GM18517 (cell line): ENCODE data around the gene GABBR2.

Experiments used
- ATAC-seq: cut with Tn5 transposase; IDR thresholded peaks from one replicate; pipeline ENCODE4 v1.9.1; 2021; ENCODE audit warnings: mild to moderate bottlenecking, moderate library complexity; ENCODE audit not compliant: unreplicated experiment

Gene GABBR2

DNA sequence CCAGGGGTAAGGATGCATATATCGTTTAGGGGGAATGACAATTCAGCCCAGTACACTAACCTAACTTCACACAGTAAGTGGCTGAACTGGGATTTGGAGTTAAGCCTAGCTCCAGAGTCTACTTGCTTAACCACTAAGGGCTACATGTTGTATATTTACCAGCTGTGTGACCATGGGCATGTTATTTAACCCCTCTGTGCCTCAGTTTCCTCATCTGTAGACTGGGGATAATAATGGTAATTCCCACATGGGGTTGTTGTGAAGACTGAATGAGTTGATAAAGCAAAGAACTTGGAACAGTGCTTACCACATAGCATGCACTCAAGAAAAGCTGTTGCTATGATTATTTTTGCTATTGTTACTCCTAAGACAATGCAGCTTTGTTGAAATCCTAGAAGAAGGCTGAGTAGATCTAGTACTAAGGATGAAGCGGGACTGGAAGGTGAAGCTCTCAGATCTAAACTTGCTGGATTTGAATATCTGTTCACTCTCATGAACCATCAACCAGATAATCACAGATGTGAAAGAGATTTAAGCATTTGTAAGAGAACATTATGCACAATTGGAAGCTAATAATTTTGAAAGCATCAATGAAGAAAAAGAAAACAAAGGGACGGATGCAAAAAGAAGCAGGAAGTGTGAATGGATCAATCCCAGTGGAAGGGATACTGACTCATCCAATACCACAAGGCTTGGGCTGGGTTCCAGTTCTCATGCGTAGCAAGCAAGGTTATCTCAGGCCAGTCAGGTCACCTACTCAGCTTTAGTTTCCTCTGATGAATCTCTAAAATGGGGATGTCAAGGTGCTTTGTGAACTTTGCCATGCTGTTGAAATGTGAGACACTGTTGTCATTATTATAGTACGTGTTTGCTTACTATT, 374.8 kb downstream of the GABBR2 start:
- no peak for ATAC-seq

DNA sequence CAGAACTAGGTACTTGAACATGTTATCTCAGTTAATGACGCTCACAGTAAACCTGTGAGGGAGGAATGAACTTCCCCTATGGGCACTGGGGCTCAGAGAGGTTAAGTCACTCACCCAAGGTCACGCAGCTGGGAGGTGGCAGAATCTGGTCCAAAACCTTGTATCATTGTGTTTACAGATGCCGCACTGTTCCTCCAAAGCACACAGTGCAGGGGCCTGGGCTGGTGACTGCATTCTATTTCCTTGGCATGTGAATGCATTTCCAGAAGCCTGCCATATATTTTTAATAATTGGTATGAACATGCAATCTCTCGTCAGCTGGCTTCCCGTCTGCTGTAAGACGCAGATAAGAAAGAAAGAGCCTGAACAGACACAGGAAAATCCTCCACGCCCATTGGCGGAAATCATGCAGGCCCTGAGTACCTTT, 376.3 kb downstream of the GABBR2 start:
- no peak for ATAC-seq

DNA sequence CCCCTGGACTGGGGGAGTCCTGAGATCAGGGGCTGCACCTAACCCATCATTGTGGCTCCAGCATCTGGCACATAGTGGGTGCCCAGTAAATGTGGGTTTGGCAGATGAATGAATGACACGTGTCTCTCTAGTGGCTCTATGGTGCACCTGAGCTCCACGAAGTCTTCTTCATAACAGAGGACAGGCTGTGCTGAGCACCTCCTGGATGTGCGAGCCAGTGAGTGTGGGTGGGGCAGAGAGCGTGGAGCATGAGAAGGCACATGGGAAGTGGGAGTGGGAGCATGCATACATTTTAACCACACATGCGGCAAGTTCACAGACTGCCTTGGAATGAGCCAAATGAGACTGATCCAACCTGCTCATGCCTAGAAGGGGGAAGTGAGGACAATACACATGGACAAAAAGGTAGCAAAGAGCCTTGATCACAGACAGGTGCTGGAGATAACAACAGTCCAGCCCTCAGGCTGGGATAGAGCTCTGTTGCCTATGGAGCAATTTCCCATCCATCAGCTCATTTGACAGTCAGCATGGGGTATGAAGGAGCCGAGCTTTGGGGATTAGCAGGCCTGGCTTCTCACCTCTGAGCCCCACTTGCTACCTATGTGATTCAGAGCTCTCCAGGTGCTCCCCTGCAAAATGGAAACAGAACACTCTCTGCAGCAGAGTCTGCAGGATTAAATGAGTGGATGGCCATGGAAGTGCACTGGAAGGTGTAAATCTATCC, 377.0 kb downstream of the GABBR2 start:
- ATAC-seq = no peak

GRCh38 chr9:98330831-98331230, 377.9 kb downstream of the GABBR2 start:
- ATAC-seq = no peak

GRCh38 chr9:98329904-98330303, 378.8 kb downstream of the GABBR2 start:
- ATAC-seq = no peak

- no peak for ATAC-seq
Observed at GRCh38 chr9:98329281-98329680, 379.5 kb downstream of the GABBR2 start.

DNA sequence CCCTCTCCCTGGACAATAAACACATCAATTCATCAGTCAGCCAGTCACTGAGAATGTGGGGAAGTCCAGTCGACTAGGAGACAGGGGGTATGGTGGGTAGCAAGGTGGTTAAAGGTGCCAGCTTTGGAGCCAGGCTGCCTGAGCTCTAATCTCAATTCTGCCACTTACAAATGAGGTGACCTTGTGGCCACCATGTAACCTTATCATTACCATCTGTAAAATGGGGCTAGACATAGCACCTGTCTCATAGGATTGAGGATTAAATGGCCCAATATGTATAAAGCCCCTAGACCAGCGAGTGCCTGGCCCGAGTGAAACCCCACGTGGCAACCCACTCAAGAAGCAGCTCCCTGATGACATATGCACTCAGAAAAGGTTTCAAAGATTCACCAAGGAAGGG, 380.0 kb downstream of the GABBR2 start:
- ATAC-seq = no peak

DNA sequence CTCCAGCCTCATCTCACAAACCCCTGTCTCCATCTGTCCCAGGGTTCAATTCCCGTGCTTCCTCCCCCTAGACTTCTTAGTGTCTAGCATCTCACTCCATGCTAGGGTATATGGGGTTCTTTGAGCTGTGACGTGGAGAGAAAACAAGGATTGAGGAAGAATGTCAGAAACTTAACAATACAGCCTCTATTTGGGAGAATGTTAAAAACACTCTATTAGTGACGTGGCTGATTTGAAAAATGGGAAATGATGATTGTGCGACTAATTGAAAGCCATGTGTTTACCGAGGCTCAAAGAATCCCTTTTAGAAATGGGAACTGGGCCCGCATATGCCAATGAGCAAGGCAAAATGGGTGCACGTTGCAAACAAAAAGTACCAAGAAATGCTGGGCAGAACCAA, 380.6 kb downstream of the GABBR2 start:
- no peak for ATAC-seq

- ATAC-seq = no peak
Observed at GRCh38 chr9:98327249-98327561, 381.5 kb downstream of the GABBR2 start.

- no peak for ATAC-seq
Observed at GRCh38 chr9:98326459-98327248, 382.1 kb downstream of the GABBR2 start.

DNA sequence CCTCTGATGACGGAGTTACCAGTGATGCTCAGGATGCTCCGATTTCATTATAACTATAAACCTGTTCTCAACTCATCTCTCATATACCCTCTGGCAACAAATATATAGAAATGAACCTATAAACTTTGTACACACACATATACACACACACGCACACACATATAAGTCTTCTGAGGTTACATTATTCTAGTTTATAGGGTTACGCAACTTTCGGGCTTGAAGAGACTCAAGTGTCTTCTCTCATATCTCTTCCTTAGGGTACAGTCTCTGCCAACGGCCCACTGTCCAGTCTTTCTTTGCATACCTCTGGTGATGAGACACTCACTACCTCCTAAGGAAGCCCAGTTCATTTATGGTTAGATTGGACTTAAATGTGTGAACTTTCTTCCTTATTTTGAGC, 383.9 kb downstream of the GABBR2 start:
- ATAC-seq = no peak

DNA sequence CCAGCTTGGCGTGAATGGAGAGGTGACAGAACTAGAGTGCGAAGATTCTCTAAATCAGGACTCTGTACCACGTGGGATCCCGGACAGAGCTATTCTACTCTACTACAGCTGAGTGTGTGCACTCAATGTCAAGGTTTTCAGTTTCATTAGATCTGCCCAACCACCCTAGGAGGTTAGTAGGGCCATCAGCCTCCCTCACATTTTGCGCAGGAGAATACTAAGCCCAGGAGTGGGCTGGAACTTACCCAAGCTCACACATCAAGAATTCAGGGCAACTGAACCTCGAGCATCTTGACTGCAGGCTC, 385.0 kb downstream of the GABBR2 start:
- no peak for ATAC-seq

- ATAC-seq = no peak
Observed at GRCh38 chr9:98323051-98323830, 385.5 kb downstream of the GABBR2 start.

- no peak for ATAC-seq
Observed at GRCh38 chr9:98321269-98321668, 387.5 kb downstream of the GABBR2 start.

GRCh38 chr9:98318834-98319478, 389.8 kb downstream of the GABBR2 start:
- no peak for ATAC-seq

- no peak for ATAC-seq
Observed at GRCh38 chr9:98318041-98318790, 390.5 kb downstream of the GABBR2 start.

- ATAC-seq = no peak
Observed at GRCh38 chr9:98317134-98317857, 391.4 kb downstream of the GABBR2 start.

DNA sequence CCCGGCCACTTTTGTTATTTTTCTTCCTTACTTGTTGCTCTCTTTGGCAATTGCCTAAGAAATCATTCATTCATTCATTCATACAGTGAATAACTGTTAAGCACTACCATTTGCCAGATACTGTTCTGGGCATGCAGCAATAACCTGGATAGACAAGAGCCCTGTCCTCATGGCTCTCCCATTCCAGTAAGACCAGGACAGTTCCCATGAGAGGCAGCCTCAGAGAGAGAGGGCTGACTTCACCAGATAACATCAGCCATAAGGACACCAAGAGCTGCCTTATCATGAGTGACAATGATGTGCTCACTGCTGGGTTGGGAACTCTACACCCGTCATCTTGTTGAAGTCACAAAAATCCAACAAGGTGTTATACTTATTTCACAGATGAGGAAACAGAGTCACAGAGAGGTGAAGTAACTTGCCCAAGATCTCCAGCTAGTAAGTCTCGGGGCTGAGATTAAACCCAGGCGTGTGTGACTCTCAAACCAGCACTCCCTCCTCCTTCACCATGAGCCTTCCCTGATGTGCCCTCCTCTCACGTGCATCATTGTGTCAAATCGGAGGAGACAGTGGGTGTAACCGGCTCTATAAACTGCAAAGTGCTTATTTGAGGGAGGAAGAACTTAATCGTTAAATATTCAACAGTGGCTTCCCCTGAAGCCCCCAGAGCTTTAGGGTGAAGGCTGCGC, 392.1 kb downstream of the GABBR2 start:
- no peak for ATAC-seq
